Breast epithelium (tissue), 4 donors: ENCODE data around the gene OS9. TPM values are rescaled to one million over a fixed set of nuclear protein-coding genes. Genes with fewer than 3 reads are reported as not detected.

Experiments
- DNase-seq, 2 donors: peaks; one replicate each; pipeline ENCODE4 v3.0.0-alpha.2; 2019; ENCODE audit warnings: low spot score in 2 of 2
- H3K27ac ChIP-seq, 2 donors: fragments of 200-600 bp; sonication (generic) in 1 of 2; one replicate each; pipeline ENCODE4 v1.5.1; 2016 to 2019; ENCODE audit warnings: mild to moderate bottlenecking in 1 of 2
- H3K27me3 ChIP-seq, 2 donors: fragments of 200-600 bp; sonication (generic) in 1 of 2; one replicate each; pipeline versions ENCODE4 v1.5.1 to v1.6.0; 2017 to 2019; ENCODE audit warnings: control low read depth in 1 of 2, mild to moderate bottlenecking in 1 of 2
- H3K36me3 ChIP-seq: fragments of 200-600 bp; one replicate; pipeline ENCODE4 v1.5.1; 2019
- H3K4me1 ChIP-seq, 2 donors: fragments of 200-600 bp; sonication (generic); one replicate each; pipeline ENCODE4 v1.5.1; 2016 to 2019; ENCODE audit warnings: control low read depth in 1 of 2
- H3K4me3 ChIP-seq, 3 donors: fragments of 200-600 bp; sonication (generic); 1 replicate in 2 of 3; 2 replicates in 1 of 3; pipeline ENCODE4 v1.5.1; 2016 to 2019; ENCODE audit warnings: mild to moderate bottlenecking in 3 of 3, moderate library complexity in 2 of 3
- H3K9me3 ChIP-seq, 2 donors: fragments of 200-600 bp; sonication (generic) in 1 of 2; one replicate each; pipeline ENCODE4 v1.5.1; 2016 to 2019; ENCODE audit warnings: control low read depth in 1 of 2
- CTCF ChIP-seq, 3 donors: fragments of 450-650 bp; IDR thresholded peaks; one replicate each; pipeline ENCODE4 v1.5.1; 2016 to 2017; ENCODE audit warnings: antibody characterized with exemption in 3 of 3, mild to moderate bottlenecking in 3 of 3, moderate library complexity in 3 of 3
- POLR2A ChIP-seq: fragments of 450-650 bp; IDR thresholded peaks from one replicate; pipeline ENCODE4 v1.6.1; 2016; ENCODE audit warnings: antibody characterized with exemption, mild to moderate bottlenecking, moderate library complexity
- POLR2AphosphoS5 ChIP-seq, 3 donors: sonication (generic); formaldehyde crosslinking; IDR thresholded peaks; one replicate each; pipeline ENCODE4 v1.6.1; 2017; ENCODE audit warnings: antibody characterized with exemption in 3 of 3
- intact Hi-C: fragments of 100-400 bp; cut with DNase I; formaldehyde crosslinking; loops from one replicate; pipeline ENCODE4 v1.15.1; 2023; ENCODE audit warnings: low total_unique reads
- total RNA-seq, 3 donors: library from RNA; depleted of rRNA; stranded (reverse); fragments of >200 nt; gene quantifications; one replicate each; pipeline ENCODE4 v1.1.0, GENCODE V29; 2016

OS9 gene
- total RNA-seq, 3 donors from 2014 or later: 184 to 431 (median 213) TPM

- Histone ChIP-seq H3K27me3 (peaks cover 0 to 25% of the 10 kb centered on the region in 2 donors), H3K4me3 (no peak overlapping the region)
- no peak for DNase-seq
Measured at GRCh38 chr12:57762463-57762862, 68.5 kb downstream of the OS9 start.

GRCh38 chr12:57763881-57764661, 70.1 kb downstream of the OS9 start:
- DNase-seq: no peak

More at GRCh38 chr12:57762463-57762862, 68.5 kb downstream of the OS9 start:
- Histone ChIP-seq H3K36me3 (no peaks in the 10 kb centered on the region), H3K27ac (no peak overlapping the region), H3K4me1 (peaks cover 0 to 8% of the 10 kb centered on the region in 2 donors), H3K9me3 (no peaks in the 10 kb centered on the region)
- intact Hi-C loops: no loop called here
- TF ChIP-seq CTCF (IDR thresholded peaks at IDR 0.05) (no peak), POLR2AphosphoS5 (IDR thresholded peaks at IDR 0.05) (no peak), POLR2A (no peak)

GRCh38 chr12:57764662-57765002, 70.7 kb downstream of the OS9 start:
- Histone ChIP-seq H3K4me1 (peaks cover 0 to 8% of the 10 kb centered on the region in 2 donors), H3K9me3 (no peaks in the 10 kb centered on the region), H3K27ac (no peak overlapping the region), H3K36me3 (no peaks in the 10 kb centered on the region), H3K27me3 (peaks cover 0 to 25% of the 10 kb centered on the region in 2 donors), H3K4me3 (peak overlapping the region in 2 of 3 donors; percentile 56 to 63)
- intact Hi-C loops: no loop called here
- TF ChIP-seq CTCF (IDR thresholded peaks at IDR 0.05): no peak
- no peak for TF ChIP-seq POLR2AphosphoS5 (IDR thresholded peaks at IDR 0.05)
- no peak for TF ChIP-seq POLR2A
- no peak for DNase-seq

More at GRCh38 chr12:57763881-57764661, 70.1 kb downstream of the OS9 start:
- no peaks in the 10 kb centered on the region for H3K36me3 ChIP-seq
- H3K27ac ChIP-seq: no peak overlapping the region
- peaks cover 0 to 25% of the 10 kb centered on the region in 2 donors for H3K27me3 ChIP-seq
- peaks cover 0 to 8% of the 10 kb centered on the region in 2 donors for H3K4me1 ChIP-seq
- TF ChIP-seq CTCF (IDR thresholded peaks at IDR 0.05): no peak
- no peak for TF ChIP-seq POLR2A
- no peak for TF ChIP-seq POLR2AphosphoS5 (IDR thresholded peaks at IDR 0.05)
- intact Hi-C loops: no loop called here
- H3K4me3 ChIP-seq: peak overlapping the region in 2 of 3 donors; percentile 56 to 63
- no peaks in the 10 kb centered on the region for H3K9me3 ChIP-seq

- DNase-seq: peak in 1 of 2 donors; percentile 54
- peaks cover 0 to 25% of the 10 kb centered on the region in 2 donors for H3K27me3 ChIP-seq
- no peaks in the 10 kb centered on the region for H3K36me3 ChIP-seq
- no peak overlapping the region for H3K27ac ChIP-seq
- intact Hi-C loops: no loop called here
- H3K9me3 ChIP-seq: no peaks in the 10 kb centered on the region
- peak overlapping the region; percentile 5 to 63 (median 56) for H3K4me3 ChIP-seq
- peaks cover 0 to 8% of the 10 kb centered on the region in 2 donors for H3K4me1 ChIP-seq
- TF ChIP-seq CTCF (IDR thresholded peaks at IDR 0.05) (peak in 2 of 3 donors; percentile 22 to 23), POLR2AphosphoS5 (IDR thresholded peaks at IDR 0.05) (no peak)
Measured at GRCh38 chr12:57765003-57765697, 71.2 kb downstream of the OS9 start.
